GM19324 (cell line): ENCODE data around the gene UNC13A.
A peak's percentile ranks its signal among the peaks of the same experiment; 100 is the strongest.
"Not testable (repeated sequence)": the region's sequence is repeated elsewhere in the genome, so short reads cannot be mapped to it uniquely, and the experiment has no call there.

Experiments used
- ATAC-seq: cut with Tn5 transposase; IDR thresholded peaks from one replicate; pipeline ENCODE4 v1.9.1; 2021; ENCODE audit warnings: mild to moderate bottlenecking, moderate library complexity; ENCODE audit not compliant: unreplicated experiment, low FRiP score

UNC13A gene

GRCh38 chr19:17577457-17578097 is 110.6 kb downstream of the UNC13A start:
- ATAC-seq, result no peak

- no peak for ATAC-seq
Measured at GRCh38 chr19:17576758-17577456, 111.2 kb downstream of the UNC13A start.

DNA sequence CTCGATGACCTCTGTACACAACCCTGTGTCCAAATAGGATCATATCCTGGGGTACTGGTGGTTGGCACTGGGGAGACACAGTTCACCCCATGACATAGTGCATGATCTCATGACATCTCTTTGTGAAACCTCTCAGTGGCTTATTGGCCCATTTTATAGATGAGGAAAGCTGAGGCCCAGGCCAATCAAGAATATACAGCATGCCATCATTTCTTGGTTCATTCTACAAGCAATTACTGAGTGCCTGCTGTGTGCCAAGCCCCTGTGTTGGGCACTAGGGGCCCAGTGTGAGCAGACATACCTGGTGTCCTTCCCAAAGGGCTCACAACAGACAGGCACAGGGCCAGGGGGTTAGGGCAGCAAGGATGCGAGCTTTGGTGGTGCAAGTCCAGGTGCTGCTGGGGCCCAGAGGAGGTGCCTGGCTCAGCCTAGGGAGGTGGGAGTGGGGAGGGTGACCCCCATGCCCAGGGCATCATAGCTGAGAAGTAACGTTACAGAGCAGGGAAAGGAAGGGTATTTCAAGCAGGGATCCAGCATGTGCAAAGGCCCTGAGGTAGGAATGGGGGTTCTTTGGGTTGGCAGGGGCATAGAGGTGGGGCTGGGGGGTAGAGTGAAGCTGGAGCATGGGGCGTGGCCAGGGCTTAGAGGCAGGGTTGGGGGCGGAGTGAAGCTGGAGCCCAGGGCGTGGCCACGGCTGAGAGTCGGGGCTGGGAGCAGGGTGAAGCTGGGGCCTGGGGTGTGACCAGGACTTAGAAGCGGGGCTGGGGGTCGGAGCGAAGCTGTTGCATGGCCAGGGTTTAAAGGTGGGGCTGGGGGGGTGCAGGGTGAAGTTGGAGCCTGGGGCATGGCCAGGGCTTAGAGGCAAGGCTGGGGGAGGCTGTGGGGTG is 112.0 kb downstream of the UNC13A start:
- ATAC-seq, result no peak

GRCh38 chr19:17572638-17573037 is 115.5 kb downstream of the UNC13A start:
- ATAC-seq, result no peak

GRCh38 chr19:17570791-17571190 is 117.4 kb downstream of the UNC13A start:
- ATAC-seq, result no peak

DNA sequence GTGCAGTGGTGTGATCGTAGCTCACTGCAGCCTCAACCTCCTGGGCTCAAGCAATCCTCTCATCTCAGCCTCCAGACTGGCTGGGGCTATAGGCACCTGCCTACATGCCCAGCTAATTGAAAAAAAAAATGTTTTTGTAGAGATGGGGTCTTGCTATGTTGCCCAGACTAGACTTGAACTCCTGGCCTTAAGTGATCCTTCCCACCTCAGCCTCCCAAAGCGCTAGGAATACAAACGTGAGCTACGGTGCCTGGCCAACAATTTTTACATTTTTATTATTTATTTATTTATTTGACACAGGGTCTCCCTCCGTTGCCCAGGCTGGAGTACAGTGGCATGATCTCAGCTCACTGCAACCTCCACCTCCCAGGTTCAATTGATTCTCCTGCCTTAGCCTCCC is 117.9 kb downstream of the UNC13A start:
- not testable (repeated sequence) for ATAC-seq

DNA sequence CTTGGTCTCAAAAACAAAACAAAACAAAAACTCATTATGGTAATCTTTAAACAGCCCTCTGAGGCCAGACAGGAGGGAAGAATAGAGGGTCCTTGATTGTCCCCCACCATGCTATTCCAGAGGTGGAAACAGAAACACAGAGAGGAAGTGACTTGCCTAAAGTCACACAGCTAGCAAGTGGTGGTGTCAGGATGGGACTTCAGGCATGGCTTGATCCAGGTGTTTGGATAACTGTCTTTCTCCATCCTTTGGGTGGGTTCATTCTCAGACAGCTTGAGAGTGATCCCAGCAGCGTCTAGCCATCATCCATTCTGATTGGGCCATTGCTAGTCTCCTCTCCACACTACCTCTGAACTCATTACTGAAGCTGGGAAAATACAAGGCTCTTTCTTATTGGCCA is 120.2 kb downstream of the UNC13A start:
- no peak for ATAC-seq

DNA sequence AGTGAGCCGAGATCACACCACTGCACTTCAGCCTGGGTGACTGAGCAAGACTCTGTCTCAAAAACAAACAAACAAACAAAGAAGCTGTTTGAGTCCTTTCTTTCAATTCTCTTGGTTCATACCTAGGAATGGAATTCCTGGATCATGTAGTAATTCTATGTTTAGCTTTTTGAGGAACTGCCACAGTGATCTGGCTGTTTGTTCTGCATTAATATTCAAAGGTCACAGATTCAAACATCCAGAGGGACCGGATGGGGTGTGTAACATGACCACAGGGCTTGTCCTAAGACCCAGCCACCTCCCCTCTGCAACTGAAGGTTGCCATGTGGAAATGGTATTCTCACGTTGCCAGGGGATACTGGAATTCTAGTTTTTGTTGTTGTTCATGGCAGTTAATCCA is 122.5 kb downstream of the UNC13A start:
- no peak for ATAC-seq

GRCh38 chr19:17564781-17565180 is 123.4 kb downstream of the UNC13A start:
- no peak for ATAC-seq

GRCh38 chr19:17562561-17562960 is 125.6 kb downstream of the UNC13A start:
- no peak for ATAC-seq

DNA sequence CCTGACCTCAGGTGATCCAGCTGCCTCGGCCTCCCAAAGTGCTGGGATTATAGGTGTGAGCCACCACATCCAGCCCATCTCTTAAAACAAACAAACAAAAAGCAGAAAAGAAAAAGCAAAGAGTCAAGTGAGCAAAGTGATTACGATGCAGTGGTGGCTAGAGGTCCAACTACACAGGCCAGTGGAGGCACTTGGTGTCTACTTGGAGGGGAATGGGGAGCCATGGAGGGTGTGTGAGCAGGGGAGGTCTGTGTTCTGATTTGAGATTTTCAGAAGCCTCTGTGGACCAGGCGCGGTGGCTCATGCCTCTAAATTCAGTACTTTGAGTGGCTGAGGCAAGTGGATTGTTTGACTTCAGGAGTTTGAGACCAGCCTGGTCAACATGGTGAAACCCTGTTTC is 126.1 kb downstream of the UNC13A start:
- ATAC-seq, result no peak

GRCh38 chr19:17560205-17560595 is 128.0 kb downstream of the UNC13A start:
- no peak for ATAC-seq

DNA sequence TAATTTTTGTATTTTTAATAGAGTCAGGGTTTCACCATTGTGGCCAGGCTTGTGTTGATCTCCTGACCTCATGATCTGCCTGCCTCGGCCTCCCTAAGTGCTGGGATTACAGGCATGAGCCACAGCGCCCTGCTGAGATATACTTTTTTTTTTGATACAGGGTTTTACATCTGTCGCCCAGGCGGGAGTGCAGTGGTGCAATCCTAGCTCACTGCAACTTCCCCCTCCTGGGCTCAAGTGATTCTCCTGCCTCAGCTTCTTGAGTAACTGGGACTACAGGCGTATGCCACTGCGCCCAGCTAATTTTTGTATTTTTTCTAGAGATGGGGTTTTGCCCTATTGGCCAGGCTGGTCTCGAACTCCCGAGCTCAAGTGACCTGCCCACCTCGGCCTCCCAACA is 130.7 kb downstream of the UNC13A start:
- no peak for ATAC-seq

DNA sequence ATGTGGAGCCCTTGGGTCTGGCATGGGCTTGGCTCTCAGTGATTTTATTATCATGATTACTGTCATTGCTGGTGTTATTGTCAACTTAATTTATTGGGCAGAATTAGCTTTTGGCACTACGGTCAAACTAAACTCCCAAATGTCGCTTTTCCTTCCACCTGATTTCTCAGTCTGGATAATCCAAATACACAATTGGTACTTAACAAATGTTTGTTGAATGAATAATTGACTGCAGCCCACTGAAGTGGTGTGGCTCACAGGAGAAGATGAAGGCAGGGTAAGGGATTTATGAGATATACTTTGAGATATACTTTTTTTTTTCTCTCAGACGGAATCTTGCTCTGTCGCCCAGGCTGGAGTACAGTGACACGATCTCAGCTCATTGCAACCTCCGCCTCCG is 131.2 kb downstream of the UNC13A start:
- ATAC-seq, result no peak

- ATAC-seq, result peak; percentile 43
Measured at GRCh38 chr19:17555929-17556813, 132.0 kb downstream of the UNC13A start.

DNA sequence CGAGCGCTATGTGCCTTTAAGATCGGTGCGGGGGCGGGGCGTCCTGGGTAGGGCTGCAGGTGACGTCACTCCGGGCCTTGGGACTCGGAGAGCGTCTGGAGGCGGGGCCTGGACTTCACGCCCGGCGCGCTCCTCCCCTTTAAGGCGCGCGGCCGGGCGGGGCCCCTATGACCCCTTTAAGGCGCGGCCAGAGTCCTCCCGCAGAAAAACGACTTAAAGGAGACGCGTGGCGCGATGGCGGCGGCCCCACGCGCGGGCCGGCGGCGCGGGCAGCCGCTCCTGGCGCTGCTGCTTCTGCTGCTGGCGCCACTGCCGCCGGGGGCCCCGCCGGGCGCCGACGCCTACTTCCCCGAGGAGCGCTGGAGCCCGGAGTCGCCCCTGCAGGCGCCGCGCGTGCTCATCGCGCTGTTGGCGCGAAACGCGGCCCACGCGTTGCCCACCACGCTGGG is 132.7 kb downstream of the UNC13A start, which contains the start of gene COLGALT1:
Gene COLGALT1, plus strand, starts transcription at position 170 of the 449 bp plus-strand sequence. Its CDS starts 65 bp downstream, at position 235.
- peak; percentile 97 for ATAC-seq

DNA sequence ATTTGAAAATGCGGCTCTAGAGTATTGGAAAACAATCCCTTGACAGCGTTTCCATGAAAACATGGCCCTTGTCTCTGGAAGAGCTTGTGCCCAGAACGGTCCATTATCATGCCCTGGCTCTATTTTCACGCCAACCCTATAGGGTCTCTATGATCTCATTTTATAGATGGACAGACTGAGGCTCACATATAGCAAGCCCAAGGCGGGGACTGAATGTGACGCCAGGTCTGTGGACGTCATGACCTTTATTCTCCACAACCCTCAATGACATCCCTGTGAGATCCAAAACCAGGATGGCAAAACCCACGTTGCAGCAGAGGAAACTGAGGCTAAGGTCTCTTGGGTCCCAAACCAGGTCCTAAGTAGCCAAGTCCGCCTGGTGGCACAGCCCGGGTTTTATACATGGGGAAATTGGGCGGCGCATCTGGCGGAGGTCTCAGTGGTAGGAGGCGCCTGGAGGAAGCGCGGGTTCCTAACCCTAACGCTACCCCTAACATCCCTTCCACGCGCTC is 133.1 kb downstream of the UNC13A start:
- no peak for ATAC-seq

DNA sequence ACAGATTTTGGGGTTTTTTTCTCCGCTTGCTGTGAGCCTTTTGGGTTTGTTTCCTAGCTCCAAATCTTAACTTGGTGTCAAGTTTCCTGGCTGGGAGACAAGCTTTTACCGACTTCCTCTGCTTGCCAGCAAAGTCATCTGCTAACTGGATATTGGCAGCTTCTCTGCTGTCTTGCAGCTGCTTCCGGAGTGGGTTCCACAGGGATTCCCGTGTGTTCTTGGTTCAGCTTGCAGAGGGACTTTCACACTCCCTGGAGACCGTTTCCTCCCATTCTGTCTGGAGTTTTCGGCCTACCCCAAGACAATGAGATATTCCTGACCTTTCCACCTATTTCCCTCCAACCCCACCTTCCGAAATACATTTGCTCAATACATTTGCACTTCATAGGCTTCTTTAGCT is 134.9 kb downstream of the UNC13A start:
- ATAC-seq, result no peak

DNA sequence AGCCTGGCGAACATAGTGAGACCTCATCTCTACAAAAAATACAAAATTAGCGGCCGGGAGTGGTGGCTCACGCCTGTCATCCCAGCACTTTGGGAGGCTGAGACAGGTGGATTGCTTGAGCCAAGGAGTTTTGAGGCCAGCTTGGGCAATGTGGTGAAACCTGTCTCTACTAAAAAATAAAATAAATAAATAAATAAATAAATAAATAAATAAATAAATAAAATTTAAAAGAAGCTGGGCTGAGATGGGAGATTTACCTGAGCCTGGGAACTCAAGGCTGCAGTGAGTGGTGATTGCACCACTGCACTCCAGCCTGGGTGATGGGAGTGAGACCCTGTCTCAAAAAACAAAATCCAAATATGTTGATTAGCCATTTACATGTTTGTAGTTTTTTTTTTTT is 135.4 kb downstream of the UNC13A start:
- ATAC-seq, result not testable (repeated sequence)
